OCI-LY1 (cell line): ENCODE measurements around the gene FAM72B.
"Not testable (repeated sequence)": the region's sequence is repeated elsewhere in the genome, so short reads cannot be mapped to it uniquely, and the experiment has no call there.

ENCODE experiments used
- H2AFZ ChIP-seq: fragments of 200-600 bp; sonication (generic), shearing (Covaris generic); 2 replicates; pipeline ENCODE4 v1.6.0; 2014; ENCODE audit warnings: antibody characterized with exemption, mild to moderate bottlenecking, low read length
- H3F3A ChIP-seq: fragments of 200-600 bp; sonication (generic), shearing (Covaris generic); 2 replicates; pipeline ENCODE4 v1.6.0; 2014; ENCODE audit warnings: mild to moderate bottlenecking, antibody characterized with exemption, low read length, moderate library complexity; ENCODE audit not compliant: insufficient read depth
- H3K27ac ChIP-seq: fragments of 200-600 bp; sonication (generic); 2 replicates; pipeline ENCODE4 v1.5.1; 2014; ENCODE audit warnings: low read length, mixed run types, mild to moderate bottlenecking, low read depth; ENCODE audit not compliant: poor library complexity, severe bottlenecking
- H3K27me3 ChIP-seq: fragments of 200-600 bp; sonication (generic); 2 replicates; pipeline ENCODE4 v1.6.0; 2014; ENCODE audit warnings: antibody characterized with exemption, mild to moderate bottlenecking, low read length, moderate library complexity; ENCODE audit not compliant: insufficient read depth
- H3K36me3 ChIP-seq: fragments of 200-600 bp; sonication (generic); 2 replicates; pipeline ENCODE4 v1.6.1; 2014; ENCODE audit warnings: mild to moderate bottlenecking, antibody characterized with exemption, low read length, moderate library complexity, mixed read lengths; ENCODE audit not compliant: insufficient read depth
- H3K4me1 ChIP-seq: fragments of 200-600 bp; sonication (generic); 2 replicates; pipeline ENCODE4 v1.5.1; 2014; ENCODE audit warnings: mild to moderate bottlenecking, low read length, moderate library complexity; ENCODE audit not compliant: insufficient read depth, severe bottlenecking
- H3K4me2 ChIP-seq: fragments of 200-600 bp; sonication (generic), shearing (Covaris generic); 2 replicates; pipeline ENCODE4 v1.6.1; 2014; ENCODE audit warnings: low read length
- H3K4me3 ChIP-seq: fragments of 200-600 bp; sonication (generic); 2 replicates; pipeline ENCODE4 v1.5.1; 2014; ENCODE audit warnings: low read length, low read depth, mild to moderate bottlenecking, mixed read lengths; ENCODE audit not compliant: poor library complexity, severe bottlenecking
- H3K79me2 ChIP-seq: fragments of 200-600 bp; shearing (Covaris generic); 2 replicates; pipeline ENCODE4 v1.6.1; 2016; ENCODE audit warnings: mixed run types, low read length, mixed read lengths; ENCODE audit not compliant: insufficient read depth
- H3K9ac ChIP-seq: fragments of 200-600 bp; sonication (generic), shearing (Covaris generic); 2 replicates; pipeline ENCODE4 v1.6.1; 2014; ENCODE audit warnings: mild to moderate bottlenecking, low read length, mixed read lengths
- H3K9me2 ChIP-seq: fragments of 200-600 bp; sonication (generic), shearing (Covaris generic); 2 replicates; pipeline ENCODE4 v1.6.1; 2014; ENCODE audit warnings: low read depth, mild to moderate bottlenecking, low read length, mixed read lengths
- H3K9me3 ChIP-seq: fragments of 200-600 bp; shearing (Covaris generic); 2 replicates; pipeline ENCODE4 v1.6.1; 2014; ENCODE audit warnings: low read length, mixed read lengths
- H4K20me1 ChIP-seq: fragments of 200-600 bp; sonication (generic), shearing (Covaris generic); 2 replicates; pipeline ENCODE4 v1.6.0; 2016; ENCODE audit warnings: mild to moderate bottlenecking, low read length; ENCODE audit not compliant: insufficient read depth

FAM72B gene

DNA sequence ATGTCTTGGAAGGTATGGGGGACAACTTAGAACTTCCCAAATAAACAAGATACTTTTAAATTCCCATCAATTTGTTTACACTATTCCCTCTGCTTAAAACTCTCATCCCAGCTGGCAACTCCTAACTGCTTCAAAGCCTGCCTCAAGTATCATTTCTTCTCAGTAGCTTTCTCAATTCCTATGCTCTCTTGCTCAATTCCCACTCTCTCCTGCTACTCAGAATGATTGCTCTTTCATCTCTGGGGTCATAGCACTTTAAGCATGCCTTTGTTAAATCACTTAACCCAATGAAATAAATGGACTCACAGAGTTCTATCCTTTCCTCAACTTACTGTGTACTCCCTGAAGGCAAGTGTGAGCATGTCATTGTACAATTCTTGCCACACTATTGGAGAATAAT is 18.8 kb downstream of the FAM72B start:
- not testable (repeated sequence) for H2AFZ ChIP-seq, H3K9me2 ChIP-seq, H3K4me2 ChIP-seq, H3K9ac ChIP-seq, H3K27ac ChIP-seq, H3K9me3 ChIP-seq, H3K79me2 ChIP-seq, H3K36me3 ChIP-seq, H3K4me1 ChIP-seq, H3F3A ChIP-seq, H3K27me3 ChIP-seq, H3K4me3 ChIP-seq, H4K20me1 ChIP-seq

DNA sequence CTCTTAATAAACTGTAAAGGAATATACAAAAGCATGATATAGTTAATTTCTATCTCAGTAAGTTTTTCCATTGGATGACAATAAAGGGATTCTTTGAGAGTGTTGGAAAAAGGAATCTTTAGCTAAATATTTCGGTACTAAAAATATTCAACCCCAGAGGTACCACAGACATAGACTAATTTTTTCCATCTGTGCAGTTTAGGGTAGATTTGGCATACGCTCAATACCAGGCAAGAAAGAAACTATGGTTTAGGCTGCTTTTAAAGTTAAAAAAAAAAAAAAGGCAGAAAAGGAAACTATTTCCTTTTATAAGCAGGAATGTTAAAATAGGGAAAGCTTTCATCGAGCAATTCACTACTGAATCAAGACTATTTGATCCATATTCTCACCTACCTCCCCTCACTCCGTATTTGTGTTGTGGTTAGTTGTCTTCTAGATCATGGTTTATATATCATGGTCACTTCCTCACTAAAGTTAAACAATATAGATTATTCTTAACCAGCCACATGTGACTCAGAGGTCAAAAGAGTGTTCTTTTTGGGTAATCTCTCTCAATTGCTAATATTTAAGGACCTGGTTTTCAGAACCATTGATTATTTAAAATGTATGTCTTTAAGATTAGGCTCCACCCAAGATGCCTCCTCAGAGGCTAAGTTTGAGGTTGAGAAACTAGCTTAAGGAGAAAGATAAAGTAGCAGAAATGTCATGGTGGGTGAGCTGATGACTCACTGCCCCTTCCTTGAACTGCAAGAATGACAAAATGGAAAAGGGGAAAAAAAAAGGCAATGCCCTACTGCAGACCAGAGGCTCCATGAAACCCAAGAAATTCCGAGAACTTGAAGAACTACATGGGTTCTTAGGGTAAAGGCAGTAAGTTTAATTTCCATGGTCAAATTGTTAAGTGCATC is 20.0 kb downstream of the FAM72B start:
- not testable (repeated sequence) for H3K9me3 ChIP-seq, H3K36me3 ChIP-seq, H3K79me2 ChIP-seq, H3K27ac ChIP-seq, H3K9ac ChIP-seq, H3K4me1 ChIP-seq, H3K27me3 ChIP-seq, H3K4me2 ChIP-seq, H3F3A ChIP-seq, H4K20me1 ChIP-seq, H2AFZ ChIP-seq, H3K9me2 ChIP-seq, H3K4me3 ChIP-seq

DNA sequence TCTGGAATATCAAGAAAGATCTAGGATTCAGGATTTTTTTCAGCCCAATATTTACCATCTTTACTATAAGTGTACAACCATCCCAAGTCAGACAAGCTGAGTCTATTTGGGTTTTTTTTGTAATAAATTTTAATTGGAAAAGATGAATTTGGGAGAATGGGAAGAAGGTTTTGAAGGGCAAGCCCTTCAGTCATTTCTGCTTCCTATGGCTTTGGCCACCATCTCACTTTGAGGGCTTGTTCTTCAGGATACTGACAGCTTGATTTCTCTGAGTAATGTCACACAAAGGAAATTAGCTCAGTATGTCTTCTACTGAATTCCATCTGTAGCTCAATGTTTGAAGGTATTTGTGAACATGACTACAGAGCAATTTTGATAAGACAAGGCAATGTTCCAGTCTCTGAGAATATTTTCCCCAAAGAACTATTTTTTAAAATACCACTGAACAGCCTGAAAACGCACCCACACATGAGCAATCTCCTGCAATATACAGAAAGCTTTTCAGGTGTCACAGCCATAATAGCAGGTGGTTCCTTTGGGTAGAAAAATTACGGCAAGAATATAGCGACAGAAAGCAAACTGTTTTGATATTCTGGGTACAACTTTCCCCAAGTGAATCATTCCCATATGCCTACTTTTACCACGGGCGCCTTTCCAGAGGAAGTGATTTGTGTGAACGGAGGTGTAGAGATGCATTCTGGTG is 22.8 kb downstream of the FAM72B start:
- H4K20me1 ChIP-seq, H3K36me3 ChIP-seq, H3K79me2 ChIP-seq, H2AFZ ChIP-seq, H3K9me3 ChIP-seq, H3F3A ChIP-seq, H3K9me2 ChIP-seq, H3K4me3 ChIP-seq, H3K27me3 ChIP-seq, H3K4me1 ChIP-seq, H3K4me2 ChIP-seq, H3K9ac ChIP-seq, H3K27ac ChIP-seq: not testable (repeated sequence)

DNA sequence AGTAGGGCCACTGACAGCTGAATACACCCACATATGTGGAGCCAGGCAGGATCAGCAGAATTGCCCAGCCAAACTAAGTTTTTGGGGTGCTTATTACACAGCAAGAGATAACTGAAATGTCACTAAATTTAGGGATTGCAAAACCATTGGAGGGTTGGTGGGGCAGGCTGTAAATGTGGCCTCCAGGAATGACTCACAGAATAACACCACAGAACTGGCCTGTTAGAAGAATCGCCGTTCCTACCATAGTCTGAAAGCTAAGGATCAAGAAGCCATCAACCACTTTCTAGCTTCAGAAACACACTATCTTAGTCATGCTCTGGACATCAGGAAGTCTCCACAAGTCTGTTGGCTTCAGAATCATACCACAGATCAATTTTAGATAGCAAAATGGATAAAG is 24.0 kb downstream of the FAM72B start:
- H3K9me3 ChIP-seq, H3K4me1 ChIP-seq, H3K9me2 ChIP-seq, H2AFZ ChIP-seq, H3F3A ChIP-seq, H4K20me1 ChIP-seq, H3K36me3 ChIP-seq, H3K4me2 ChIP-seq, H3K79me2 ChIP-seq, H3K4me3 ChIP-seq, H3K27ac ChIP-seq, H3K27me3 ChIP-seq, H3K9ac ChIP-seq: not testable (repeated sequence)

DNA sequence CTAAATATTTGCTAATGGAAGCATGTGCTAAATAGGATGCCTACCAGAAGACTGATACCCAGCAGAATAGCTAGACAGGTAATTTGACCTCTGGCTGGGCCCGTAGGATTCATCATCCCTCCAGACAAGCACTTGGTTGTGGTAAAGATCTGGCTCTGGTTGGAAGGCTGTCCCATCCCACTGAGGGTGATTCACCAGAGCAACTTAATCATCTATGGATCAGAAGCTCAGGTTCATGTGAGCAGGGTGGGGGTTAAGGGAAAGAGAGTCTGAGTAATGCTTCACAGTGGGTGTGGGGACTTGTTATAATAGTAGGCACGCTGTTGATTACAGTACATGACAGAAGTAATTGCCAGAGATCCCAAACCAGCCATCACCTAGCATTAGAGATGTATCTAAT is 26.5 kb downstream of the FAM72B start:
- not testable (repeated sequence) for H3K79me2 ChIP-seq, H2AFZ ChIP-seq, H3F3A ChIP-seq, H3K4me2 ChIP-seq, H3K9ac ChIP-seq, H3K9me2 ChIP-seq, H3K27me3 ChIP-seq, H4K20me1 ChIP-seq, H3K9me3 ChIP-seq, H3K4me1 ChIP-seq, H3K4me3 ChIP-seq, H3K36me3 ChIP-seq, H3K27ac ChIP-seq

DNA sequence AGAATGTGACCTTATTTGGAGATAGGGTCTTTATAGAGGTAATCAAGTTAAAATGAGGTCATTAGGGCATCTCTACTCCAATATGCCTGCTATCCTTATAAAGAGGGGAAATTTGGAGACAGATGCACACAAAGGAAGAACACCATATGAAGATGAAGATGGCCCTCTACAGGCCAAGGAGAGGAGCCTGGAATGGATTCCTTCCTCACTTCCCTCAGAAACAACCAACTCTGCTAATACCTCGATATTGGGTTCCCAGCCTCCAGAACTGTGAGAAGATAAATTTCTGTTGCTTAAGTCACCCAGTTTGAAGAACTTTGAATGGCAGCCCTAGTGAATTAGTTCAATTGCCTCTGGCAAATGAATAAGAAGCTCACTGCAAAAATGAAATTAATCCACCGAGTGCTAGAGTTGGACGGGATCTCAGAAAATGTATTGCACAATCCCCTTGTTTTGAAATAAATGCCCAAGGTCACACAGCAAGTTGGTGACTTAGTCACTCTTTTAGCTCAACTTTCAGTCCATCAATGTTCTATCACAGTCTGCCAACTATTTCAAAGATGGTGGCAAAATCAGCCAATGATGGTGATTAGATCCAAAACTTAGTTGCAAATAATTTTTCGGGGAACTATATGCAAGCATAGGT is 27.1 kb downstream of the FAM72B start:
- not testable (repeated sequence) for H3K9me2 ChIP-seq, H3K36me3 ChIP-seq, H4K20me1 ChIP-seq, H3K9ac ChIP-seq, H3K9me3 ChIP-seq, H3K27ac ChIP-seq, H3K4me3 ChIP-seq, H3K79me2 ChIP-seq, H2AFZ ChIP-seq, H3K4me2 ChIP-seq, H3F3A ChIP-seq, H3K27me3 ChIP-seq, H3K4me1 ChIP-seq

DNA sequence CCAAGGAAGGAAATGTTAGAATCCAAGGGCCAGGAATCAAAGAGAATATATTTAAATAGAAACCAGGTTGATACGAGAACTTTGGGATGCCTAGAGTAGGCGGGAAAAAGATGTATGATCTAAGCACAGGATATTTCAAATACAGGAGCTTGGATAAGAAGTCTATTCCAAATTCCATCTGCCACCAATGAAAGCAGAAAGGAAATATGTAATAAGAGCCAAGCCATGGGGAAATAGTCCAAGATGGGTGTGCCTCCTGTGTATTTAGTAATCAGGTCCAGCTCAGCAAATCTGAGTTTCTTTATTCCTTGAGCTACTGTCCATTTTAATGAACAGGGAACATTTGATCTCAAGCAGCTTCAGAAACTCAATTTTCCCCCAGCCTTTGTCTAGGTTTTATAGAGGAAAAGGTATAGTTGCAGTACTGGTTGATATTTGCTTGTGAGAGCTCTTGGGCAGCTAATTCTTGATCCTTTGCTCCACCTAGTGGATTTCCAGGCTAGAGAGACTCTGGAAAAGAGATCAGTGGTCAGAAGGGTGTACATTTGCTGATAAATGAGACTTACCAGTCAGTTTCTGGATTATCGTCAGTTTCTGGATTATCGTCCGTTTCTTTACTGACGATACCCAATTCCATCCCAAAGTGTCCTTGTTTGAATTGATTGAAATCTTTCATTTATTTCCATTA is 28.3 kb downstream of the FAM72B start:
- H3K27me3 ChIP-seq, H3K4me3 ChIP-seq, H3K79me2 ChIP-seq, H3F3A ChIP-seq, H3K9me3 ChIP-seq, H3K4me2 ChIP-seq, H3K9ac ChIP-seq, H4K20me1 ChIP-seq, H2AFZ ChIP-seq, H3K9me2 ChIP-seq, H3K27ac ChIP-seq, H3K4me1 ChIP-seq, H3K36me3 ChIP-seq: not testable (repeated sequence)
